HFFc6 (cell line): ENCODE data around the gene AMMECR1. TPM values are rescaled to one million over a fixed set of nuclear protein-coding genes. Genes with fewer than 3 reads are reported as not detected.

Experiments
- DNase-seq: peaks from one replicate; pipeline ENCODE4 v3.0.0-alpha.2; 2018
- H3K27ac Mint-ChIP-seq: 2 replicates; pipeline ENCODE4 v1.8.0; 2020; ENCODE audit warnings: mild to moderate bottlenecking, mixed read lengths
- H3K27me3 Mint-ChIP-seq: 2 replicates; pipeline ENCODE4 v1.8.0; 2021; ENCODE audit warnings: mild to moderate bottlenecking, moderate library complexity, mixed read lengths; ENCODE audit not compliant: insufficient read depth
- H3K36me3 Mint-ChIP-seq: 2 replicates; pipeline ENCODE4 v1.8.0; 2021; ENCODE audit warnings: low read depth, mixed read lengths
- H3K4me1 Mint-ChIP-seq: 2 replicates; pipeline ENCODE4 v1.8.0; 2020; ENCODE audit warnings: low read depth, mixed read lengths
- H3K4me3 Mint-ChIP-seq: 2 replicates; pipeline ENCODE4 v1.8.0; 2020; ENCODE audit warnings: mild to moderate bottlenecking, moderate library complexity, mixed read lengths
- H3K9me3 Mint-ChIP-seq: 2 replicates; pipeline ENCODE4 v1.8.0; 2020; ENCODE audit warnings: mild to moderate bottlenecking, mixed read lengths
- total RNA-seq, 6 experiments: library from RNA; stranded (reverse); fragmentation: NEBNext Ultra II Directional; extraction: Animal tissue kit (Norgen Biotek cat#: 25700); gene quantifications; 2 replicates in 1 of 6; 3 replicates in 5 of 6; pipeline ENCODE4 v1.2.3, GENCODE V29; 2021
- TF ChIP-seq, protein P1 (sequence below): fragments of 200-600 bp; sonication (generic); IDR thresholded peaks from 2 replicates; pipeline ENCODE4 v1.5.0; 2021; ENCODE audit warnings: antibody characterized with exemption, mild to moderate bottlenecking

AMMECR1 gene
- total RNA-seq, 6 experiments from 2014 or later, result 10.1 to 13.4 (median 11.7) TPM

DNA sequence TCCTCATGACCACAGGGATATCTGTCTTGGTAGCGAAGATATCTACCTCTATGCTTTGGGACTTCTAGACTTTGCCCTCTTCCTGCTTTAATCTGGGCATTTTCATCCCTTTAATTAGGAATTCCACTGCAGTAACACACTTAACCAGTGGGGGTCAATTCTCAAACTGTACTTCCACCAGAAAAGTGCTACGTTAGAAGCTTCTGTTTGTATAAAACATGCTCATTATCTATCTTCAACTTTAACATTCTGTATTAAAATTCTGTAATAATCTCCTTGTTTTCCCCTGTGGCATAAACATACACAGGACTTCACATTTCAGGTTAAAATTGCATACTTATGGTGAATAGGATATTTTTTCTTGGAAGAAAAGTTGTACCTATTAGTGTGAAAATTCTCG is 105.6 kb downstream of the AMMECR1 start:
- Mint-ChIP-seq H3K4me3 (no peak overlapping the region), H3K27me3 (no peaks in the 10 kb centered on the region; the same call in 1 of the 2 replicates), H3K4me1 (peaks cover 41% of the 10 kb centered on the region), H3K9me3 (no peaks in the 10 kb centered on the region), H3K27ac (no peak overlapping the region), H3K36me3 (peaks cover 5% of the 10 kb centered on the region; the same call in 1 of the 2 replicates)
- TF ChIP-seq, protein P1, sequence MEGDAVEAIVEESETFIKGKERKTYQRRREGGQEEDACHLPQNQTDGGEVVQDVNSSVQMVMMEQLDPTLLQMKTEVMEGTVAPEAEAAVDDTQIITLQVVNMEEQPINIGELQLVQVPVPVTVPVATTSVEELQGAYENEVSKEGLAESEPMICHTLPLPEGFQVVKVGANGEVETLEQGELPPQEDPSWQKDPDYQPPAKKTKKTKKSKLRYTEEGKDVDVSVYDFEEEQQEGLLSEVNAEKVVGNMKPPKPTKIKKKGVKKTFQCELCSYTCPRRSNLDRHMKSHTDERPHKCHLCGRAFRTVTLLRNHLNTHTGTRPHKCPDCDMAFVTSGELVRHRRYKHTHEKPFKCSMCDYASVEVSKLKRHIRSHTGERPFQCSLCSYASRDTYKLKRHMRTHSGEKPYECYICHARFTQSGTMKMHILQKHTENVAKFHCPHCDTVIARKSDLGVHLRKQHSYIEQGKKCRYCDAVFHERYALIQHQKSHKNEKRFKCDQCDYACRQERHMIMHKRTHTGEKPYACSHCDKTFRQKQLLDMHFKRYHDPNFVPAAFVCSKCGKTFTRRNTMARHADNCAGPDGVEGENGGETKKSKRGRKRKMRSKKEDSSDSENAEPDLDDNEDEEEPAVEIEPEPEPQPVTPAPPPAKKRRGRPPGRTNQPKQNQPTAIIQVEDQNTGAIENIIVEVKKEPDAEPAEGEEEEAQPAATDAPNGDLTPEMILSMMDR, result peak; percentile 53
- no peak for DNase-seq

- peak overlapping the region; percentile 91; the same call in 1 of the 2 replicates for H3K27ac Mint-ChIP-seq
Measured at GRCh38 chrX:110211340-110211739, 106.5 kb downstream of the AMMECR1 start.

DNA sequence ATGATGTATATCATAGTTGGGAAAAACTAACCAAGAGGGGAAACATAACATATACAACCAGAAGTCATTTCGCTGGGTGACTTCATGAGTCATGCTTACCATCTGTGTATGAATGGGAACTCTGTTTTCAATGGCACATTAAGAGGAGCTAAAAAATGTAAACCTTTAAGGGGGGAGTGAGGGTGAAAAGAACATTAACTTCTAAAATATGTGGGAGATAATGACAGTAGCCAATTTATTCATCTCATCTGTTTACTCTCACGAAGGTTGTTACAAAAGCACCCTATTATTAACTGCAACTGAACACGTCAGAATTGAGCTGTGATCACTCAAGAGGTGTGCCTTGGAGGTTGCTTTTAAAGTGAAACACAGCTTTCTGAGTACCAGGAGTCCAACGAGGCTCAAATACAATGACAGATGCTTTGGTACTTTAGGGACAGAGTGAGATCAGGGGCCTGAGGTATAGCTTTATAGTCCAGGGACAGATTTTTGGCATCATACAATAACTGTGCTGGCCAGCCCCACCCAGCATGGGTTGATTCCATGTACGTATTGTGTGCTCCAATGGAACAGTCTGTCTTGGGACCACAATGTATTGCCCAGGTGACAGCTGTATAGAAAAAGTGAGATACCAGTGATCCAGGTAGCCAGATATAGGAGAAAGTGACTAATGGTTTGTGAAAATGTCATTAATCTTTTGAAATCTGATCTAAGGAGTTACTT is 107.3 kb downstream of the AMMECR1 start:
- H3K36me3 Mint-ChIP-seq, result peaks cover 3% of the 10 kb centered on the region; the same call in 1 of the 2 replicates
- peak overlapping the region; percentile 78 for H3K4me3 Mint-ChIP-seq
- H3K9me3 Mint-ChIP-seq, result no peaks in the 10 kb centered on the region
- DNase-seq, result peak; percentile 81
- H3K27ac Mint-ChIP-seq, result peak overlapping the region; percentile 91
- peaks cover 43% of the 10 kb centered on the region for H3K4me1 Mint-ChIP-seq
- TF ChIP-seq, protein P1, result no peak
- H3K27me3 Mint-ChIP-seq, result no peaks in the 10 kb centered on the region; the same call in 1 of the 2 replicates

More at GRCh38 chrX:110211340-110211739, 106.5 kb downstream of the AMMECR1 start:
- Mint-ChIP-seq H3K4me3 (no peak overlapping the region), H3K4me1 (peaks cover 36% of the 10 kb centered on the region), H3K27me3 (no peaks in the 10 kb centered on the region; the same call in 1 of the 2 replicates), H3K9me3 (no peaks in the 10 kb centered on the region), H3K36me3 (peaks cover 5% of the 10 kb centered on the region; the same call in 1 of the 2 replicates)
- DNase-seq, result no peak
- TF ChIP-seq, protein P1, result no peak

DNA sequence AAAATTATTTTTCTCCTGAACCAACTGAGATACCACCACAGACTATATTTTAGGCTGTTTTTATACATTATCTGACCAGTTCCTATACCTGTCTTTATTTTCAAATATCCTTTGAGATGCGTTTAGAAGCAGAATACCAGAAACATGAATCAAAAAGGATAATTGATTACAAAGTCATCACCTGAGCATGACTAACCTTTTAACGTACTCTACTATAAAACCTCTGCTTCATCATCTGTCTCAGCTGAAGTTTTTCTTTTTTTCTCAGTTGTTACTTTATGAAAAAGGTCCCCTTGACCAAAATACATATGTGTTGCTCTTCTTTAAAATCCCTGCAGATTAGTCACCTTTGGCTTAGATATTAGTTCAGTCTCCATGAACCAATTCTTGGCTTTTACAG is 109.8 kb downstream of the AMMECR1 start:
- no peaks in the 10 kb centered on the region; the same call in 1 of the 2 replicates for H3K27me3 Mint-ChIP-seq
- H3K27ac Mint-ChIP-seq, result no peak overlapping the region; the same call in 1 of the 2 replicates
- no peaks in the 10 kb centered on the region for H3K9me3 Mint-ChIP-seq
- no peaks in the 10 kb centered on the region for H3K36me3 Mint-ChIP-seq
- TF ChIP-seq, protein P1, result no peak
- no peak overlapping the region for H3K4me3 Mint-ChIP-seq
- H3K4me1 Mint-ChIP-seq, result peaks cover 57% of the 10 kb centered on the region
- no peak for DNase-seq

- H3K9me3 Mint-ChIP-seq, result no peaks in the 10 kb centered on the region
- TF ChIP-seq, protein P1, result no peak
- no peak overlapping the region for H3K4me3 Mint-ChIP-seq
- H3K27ac Mint-ChIP-seq, result peak overlapping the region; percentile 48
- peaks cover 46% of the 10 kb centered on the region for H3K4me1 Mint-ChIP-seq
- peak; percentile 70 for DNase-seq
- H3K36me3 Mint-ChIP-seq, result no peaks in the 10 kb centered on the region
- H3K27me3 Mint-ChIP-seq, result peaks cover 2% of the 10 kb centered on the region; the same call in 1 of the 2 replicates
Measured at GRCh38 chrX:110204986-110205385, 112.9 kb downstream of the AMMECR1 start.
